HG02678 (cell line): ENCODE measurements around the gene ZDHHC12.
"Not testable (repeated sequence)": the region's sequence is repeated elsewhere in the genome, so short reads cannot be mapped to it uniquely, and the experiment has no call there.

Source experiments
- ATAC-seq: cut with Tn5 transposase; IDR thresholded peaks from one replicate; pipeline ENCODE4 v1.9.1; 2021; ENCODE audit warnings: mild to moderate bottlenecking, moderate library complexity; ENCODE audit not compliant: unreplicated experiment

The ZDHHC12 gene

GRCh38 chr9:128712451-128713410, 11.2 kb downstream of the ZDHHC12 start:
- no peak for ATAC-seq

- no peak for ATAC-seq
These were observed 16.5 kb downstream of the ZDHHC12 start for GRCh38 chr9:128707446-128707845.

- no peak for ATAC-seq
These were observed 17.1 kb downstream of the ZDHHC12 start for GRCh38 chr9:128706671-128707381.

DNA sequence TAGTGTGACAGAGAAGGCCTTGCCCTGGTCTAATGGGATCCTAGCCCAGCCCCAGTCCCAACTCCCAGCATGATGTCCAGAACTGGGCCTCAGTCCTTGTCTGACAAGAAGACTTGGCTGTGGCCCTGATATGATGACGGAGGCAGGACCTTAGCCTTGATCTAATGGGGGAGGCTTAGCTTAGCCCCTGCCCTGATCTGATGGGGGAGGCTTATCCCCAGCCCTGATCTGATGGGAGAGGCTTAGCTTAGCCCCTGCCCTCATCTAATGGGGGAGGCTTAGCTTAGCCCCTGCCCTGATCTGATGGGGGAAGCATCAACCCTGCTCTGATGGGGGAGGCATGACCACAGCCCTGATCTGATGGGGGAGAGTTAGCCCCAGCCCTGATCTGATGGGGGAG, 17.9 kb downstream of the ZDHHC12 start:
- ATAC-seq = no peak

GRCh38 chr9:128705051-128705965, 18.6 kb downstream of the ZDHHC12 start:
- no peak for ATAC-seq

DNA sequence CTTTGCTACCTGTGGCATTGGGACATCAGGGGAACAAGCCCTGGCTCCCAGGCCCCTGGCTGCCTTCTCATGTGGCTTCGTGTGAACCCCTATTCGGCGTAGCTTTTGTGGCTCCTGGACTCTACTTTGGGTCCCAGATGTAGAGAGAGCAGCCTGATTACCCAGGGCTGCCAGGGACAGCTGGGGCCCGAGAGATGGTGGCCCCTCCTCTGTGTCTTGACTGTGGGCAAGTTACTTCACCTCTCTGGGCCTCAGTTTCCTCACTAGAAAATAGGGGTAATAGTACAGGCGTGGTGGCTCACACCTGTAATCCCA, 19.6 kb downstream of the ZDHHC12 start:
- ATAC-seq = no peak

DNA sequence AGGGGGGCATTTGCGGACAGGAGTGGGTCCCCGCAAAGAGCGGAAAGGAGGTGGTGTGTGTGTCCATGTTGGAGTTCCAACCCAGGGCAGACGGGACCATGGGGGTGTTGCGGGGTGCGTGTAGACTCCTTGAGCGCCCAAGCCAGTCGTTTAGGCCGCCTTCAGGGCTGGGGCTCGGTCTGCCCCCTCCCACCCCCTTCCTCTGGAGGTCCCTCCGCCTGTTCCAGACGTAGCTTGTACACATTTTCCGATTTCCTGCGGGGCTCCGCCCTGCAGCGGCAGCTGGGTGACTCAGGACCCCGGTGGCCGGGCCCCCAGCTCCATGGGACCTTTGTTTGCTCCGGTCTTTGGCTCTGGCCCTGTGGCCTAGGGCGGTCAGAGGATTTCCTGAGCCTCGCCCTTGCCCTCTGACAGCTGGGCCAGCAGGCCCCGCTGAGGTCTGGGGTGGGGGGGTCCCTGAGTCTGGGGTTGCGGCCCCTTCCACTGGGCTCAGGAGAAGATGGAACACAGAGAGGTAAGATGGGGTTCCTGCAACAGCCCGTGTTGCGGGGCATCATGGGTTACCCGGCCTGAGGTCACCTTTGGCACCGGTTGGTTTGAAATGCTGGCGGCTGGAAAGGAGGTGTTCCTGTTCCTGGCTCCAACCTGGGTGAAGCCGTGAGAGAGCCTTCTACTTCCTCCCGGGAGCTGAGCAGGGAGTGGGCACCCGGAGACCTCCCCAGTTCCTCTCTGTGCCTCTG, 20.1 kb downstream of the ZDHHC12 start:
- ATAC-seq = no peak

DNA sequence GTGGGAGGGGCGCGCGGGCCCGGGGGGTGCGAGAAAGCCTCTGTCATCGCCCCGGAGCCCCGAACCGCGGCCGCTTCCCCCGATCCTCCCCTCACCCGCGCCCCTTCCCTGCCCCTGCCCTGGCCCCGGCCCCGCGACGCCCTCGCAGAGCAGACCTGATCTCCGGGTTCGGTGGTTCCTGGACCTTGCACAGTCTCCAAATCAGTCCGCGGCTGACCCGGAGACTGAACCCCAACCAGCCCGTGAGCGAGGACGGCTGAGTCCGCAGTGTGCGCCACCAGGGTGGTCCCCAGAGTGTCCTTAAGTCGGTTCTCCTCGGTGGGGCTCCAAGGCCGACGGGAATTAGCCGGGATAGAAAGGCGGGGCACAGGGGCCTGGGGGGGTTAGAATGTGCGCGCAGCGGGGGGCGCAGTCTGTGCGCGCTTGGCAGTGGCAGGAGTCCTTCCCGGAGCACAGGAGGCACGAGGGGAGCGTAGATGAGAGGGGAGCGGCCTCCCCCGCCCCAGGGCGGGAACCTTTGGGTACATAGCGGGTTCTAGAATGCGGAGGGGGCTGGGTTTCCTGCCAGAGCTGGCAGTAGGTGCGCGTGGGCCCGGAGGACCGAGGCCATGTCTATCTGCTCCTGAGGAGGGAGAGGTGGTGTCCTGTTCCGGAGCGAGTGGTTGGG, 20.8 kb downstream of the ZDHHC12 start:
- no peak for ATAC-seq

GRCh38 chr9:128702445-128702948, 21.4 kb downstream of the ZDHHC12 start, which contains the start of gene PKN3:
PKN3 (plus strand) TSS chr9:128702503; CDS start chr9:128702916, 413 bp downstream.
- peak; percentile 77 for ATAC-seq

- ATAC-seq = no peak
These were observed 22.6 kb downstream of the ZDHHC12 start for GRCh38 chr9:128701227-128701854.

GRCh38 chr9:128699096-128699795, 24.7 kb downstream of the ZDHHC12 start:
- ATAC-seq = not testable (repeated sequence)

DNA sequence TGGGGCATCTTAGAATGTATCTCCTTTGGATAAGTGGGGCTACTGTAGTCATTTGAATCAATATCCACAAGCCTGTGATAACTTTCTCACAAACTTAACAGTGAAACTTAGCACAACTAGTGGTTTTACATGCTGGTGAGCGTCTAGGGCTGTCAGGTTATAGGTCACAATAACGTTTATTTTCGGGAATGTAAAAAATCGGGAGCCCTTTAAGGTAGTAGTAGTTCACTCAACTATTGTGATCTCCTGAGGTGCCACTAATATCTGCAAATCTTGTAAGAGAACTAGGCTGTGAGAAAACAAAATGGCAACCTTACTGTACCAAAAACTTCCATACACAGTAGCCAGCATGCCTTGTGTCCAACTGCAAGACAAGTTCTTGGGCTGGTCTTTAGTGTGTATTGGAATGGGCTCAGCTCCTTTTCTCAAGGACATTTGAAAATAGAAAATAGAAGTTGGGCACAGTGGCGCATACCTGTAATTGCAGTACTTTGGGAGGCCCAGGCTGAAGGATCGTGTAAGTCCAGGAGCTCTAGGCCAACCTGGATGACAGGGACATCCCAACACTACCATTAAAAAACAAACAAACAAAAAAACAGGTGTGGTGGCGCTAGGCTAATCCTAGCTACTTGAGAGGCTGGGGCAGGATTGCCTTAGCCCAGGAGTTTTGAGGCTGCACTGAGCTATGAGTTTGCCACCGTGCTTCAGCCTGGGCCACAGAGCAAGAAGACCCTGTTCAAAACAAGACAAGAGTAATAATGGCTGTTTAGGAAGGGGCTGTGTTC, 26.8 kb downstream of the ZDHHC12 start:
- ATAC-seq = no peak

DNA sequence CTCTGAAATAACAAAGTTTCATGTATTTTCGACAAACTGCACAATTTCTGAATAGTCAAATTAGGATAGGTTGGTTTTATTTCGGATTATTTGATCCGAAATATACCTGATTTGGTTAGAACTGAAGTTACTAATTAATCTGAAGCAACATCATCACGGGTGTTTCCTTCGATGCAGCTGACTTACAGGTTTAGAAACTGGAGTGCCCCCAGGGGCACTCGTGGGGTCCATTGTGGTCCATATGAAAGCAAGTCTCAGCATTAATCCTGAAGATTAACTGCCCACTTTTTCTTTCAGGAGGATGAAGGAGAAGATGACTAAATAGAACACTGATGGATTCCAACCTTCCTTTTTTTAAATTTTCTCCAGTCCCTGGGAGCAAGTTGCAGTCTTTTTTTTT, 29.6 kb downstream of the ZDHHC12 start:
- ATAC-seq = no peak

GRCh38 chr9:128693738-128694137, 30.2 kb downstream of the ZDHHC12 start:
- ATAC-seq = not testable (repeated sequence)

- ATAC-seq = no peak
These were observed 33.3 kb downstream of the ZDHHC12 start for GRCh38 chr9:128690684-128691034.

DNA sequence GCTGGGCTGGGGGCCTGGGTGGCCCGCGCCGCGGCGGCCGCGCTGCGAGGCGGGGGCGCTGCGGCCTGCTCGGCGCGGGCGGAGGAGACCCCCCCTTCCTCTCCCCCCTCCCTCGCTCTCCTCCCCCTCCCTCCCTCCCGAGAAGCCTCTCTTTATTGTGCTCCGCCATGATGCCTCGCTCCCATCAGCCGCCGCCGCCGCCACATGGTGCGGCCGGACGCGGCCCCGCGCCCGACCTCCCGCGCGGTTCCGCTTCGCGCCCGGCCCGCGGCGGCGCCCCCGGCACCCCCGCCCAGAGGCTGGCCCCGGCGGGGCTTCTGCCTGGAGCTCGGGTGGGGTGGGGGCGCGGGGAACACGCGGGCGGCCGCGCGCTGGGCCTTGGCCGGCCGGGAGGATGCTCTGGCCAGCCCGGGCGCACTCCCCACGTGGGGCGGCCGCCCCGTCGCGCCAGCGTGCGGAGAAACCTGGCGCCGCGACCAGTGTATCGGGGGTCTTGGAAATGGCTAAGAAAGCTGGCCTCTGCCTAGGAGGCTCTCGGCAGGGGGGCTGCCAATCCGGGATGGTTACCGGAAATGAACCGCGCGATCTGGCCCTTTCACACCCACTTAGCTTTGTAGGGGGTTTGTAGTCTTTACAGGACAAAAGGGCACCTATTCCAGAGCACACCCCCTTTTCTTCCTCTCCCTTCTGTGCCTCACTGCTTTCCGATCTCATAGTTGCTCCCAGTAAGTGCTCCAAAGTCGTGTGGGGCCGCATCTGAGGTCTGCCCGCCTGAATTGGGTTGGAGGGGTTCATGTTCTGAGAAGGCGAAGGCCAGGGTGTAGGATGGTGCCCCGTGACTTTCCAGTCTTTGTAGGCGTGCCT, 33.9 kb downstream of the ZDHHC12 start:
- peak; percentile 2 for ATAC-seq

DNA sequence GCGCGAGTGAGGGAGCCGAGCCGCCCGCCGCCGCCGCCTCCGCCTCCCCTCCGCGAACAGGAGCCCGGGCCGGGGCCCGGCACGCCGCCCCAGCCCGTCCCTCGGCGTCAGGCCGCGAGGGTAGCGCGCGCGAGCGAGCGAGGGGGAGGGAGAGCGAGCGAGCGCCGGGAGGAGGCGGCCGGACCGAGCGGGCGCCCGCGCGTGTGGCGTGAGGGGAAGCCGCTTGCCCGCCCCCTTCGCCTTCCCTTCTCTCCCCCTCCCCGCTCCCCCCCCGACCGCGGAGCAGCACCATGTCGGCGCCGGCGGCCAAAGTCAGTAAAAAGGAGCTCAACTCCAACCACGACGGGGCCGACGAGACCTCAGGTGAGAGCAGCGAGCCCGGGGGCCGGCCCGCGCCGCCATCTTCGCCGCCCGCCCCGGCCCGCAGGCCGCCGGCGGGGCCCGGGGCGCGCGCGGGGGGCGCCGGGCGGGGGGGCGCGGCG, 34.6 kb downstream of the ZDHHC12 start:
- ATAC-seq = peak; percentile 18
